HepG2 (cell line): Measurements from ENCODE around the gene PLEKHG2. TPM values are rescaled to one million over a fixed set of nuclear protein-coding genes. Genes with fewer than 3 reads are reported as not detected.

Experiments used
- CBX2 ChIP-seq, 2 experiments: fragments of 200-600 bp in 1 of 2; sonication (generic); formaldehyde crosslinking in 1 of 2; IDR thresholded peaks; 2 replicates each; pipeline versions ENCODE4 v1.7.0 to v1.8.1; 2018 to 2022; ENCODE audit warnings: low read depth in 2 of 2, low read length in 1 of 2, mild to moderate bottlenecking in 1 of 2, missing genetic modification reagents in 1 of 2
- FOXK2 ChIP-seq: fragments of 450-650 bp; IDR thresholded peaks from 2 replicates; pipeline ENCODE4 v1.6.1; 2016
- HIVEP1 ChIP-seq: sonication (generic); formaldehyde crosslinking; IDR thresholded peaks from 2 replicates; pipeline ENCODE4 v1.4.0; 2020; ENCODE audit warnings: mild to moderate bottlenecking, missing genetic modification reagents
- KDM1A ChIP-seq: IDR thresholded peaks from 2 replicates; pipeline ENCODE4 v1.6.1; 2016; ENCODE audit warnings: missing compliant biosample characterization
- KDM4B ChIP-seq: sonication (generic); formaldehyde crosslinking; IDR thresholded peaks from 2 replicates; pipeline ENCODE4 v1.4.0; 2020; ENCODE audit warnings: missing genetic modification reagents
- NR2F1 ChIP-seq, 2 experiments: fragments of 450-650 bp in 1 of 2; formaldehyde crosslinking in 1 of 2; IDR thresholded peaks; 2 replicates each; pipeline versions ENCODE4 v1.5.0 to v1.6.1; 2016 to 2020; ENCODE audit warnings: mild to moderate bottlenecking in 1 of 2, missing compliant biosample characterization in 1 of 2, missing genetic modification reagents in 1 of 2, moderate library complexity in 1 of 2
- PCBP1 ChIP-seq: fragments of 200-400 bp; formaldehyde crosslinking; IDR thresholded peaks from 2 replicates; pipeline ENCODE4 v1.6.1; 2017; ENCODE audit warnings: mild to moderate bottlenecking, low read depth, low read length, borderline replicate concordance
- SSRP1 ChIP-seq: IDR thresholded peaks from 2 replicates; pipeline ENCODE4 v1.6.1; 2016; ENCODE audit warnings: control low read depth
- ZEB1 ChIP-seq: IDR thresholded peaks from 2 replicates; pipeline ENCODE4 v1.6.1; 2012; ENCODE audit warnings: mild to moderate bottlenecking, low read depth, inconsistent platforms; ENCODE audit not compliant: insufficient replicate concordance
- ZNF510 ChIP-seq: sonication (generic); formaldehyde crosslinking; IDR thresholded peaks from 2 replicates; pipeline ENCODE4 v1.4.0; 2020; ENCODE audit warnings: low read depth, mild to moderate bottlenecking, missing genetic modification reagents
- ZNF562 ChIP-seq: sonication (generic); formaldehyde crosslinking; IDR thresholded peaks from 2 replicates; pipeline ENCODE4 v1.8.0; 2022; ENCODE audit warnings: missing genetic modification reagents, borderline replicate concordance
- polyA plus RNA-seq, 8 experiments: library from polyadenylated mRNA; depleted of rRNA in 3 of 8; stranded (reverse) in 7 of 8; unstranded in 1 of 8; fragments of >200 nt; fragmentation: Illumina TruSeq in 4 of 8; extraction: Trizol in 4 of 8; gene quantifications; 2 replicates each; pipeline versions ENCODE4 v1.2.1 to v1.2.3, GENCODE V29; 2011 to 2016; ENCODE audit warnings: low read depth in 4 of 8, missing spikeins in 1 of 8, mixed read lengths in 1 of 8; ENCODE audit not compliant: insufficient read depth in 1 of 8
- total RNA-seq, 5 experiments: library from RNA; depleted of rRNA; stranded (reverse); fragments of >200 nt; fragmentation: Illumina TruSeq; extraction: Trizol; gene quantifications; 2 replicates each; pipeline ENCODE4 v1.2.3, GENCODE V29; 2016; ENCODE audit warnings: low read depth in 1 of 5
- TF ChIP-seq, protein P1 (sequence below): sonication (generic); formaldehyde crosslinking; IDR thresholded peaks from 2 replicates; pipeline ENCODE4 v1.5.0; 2020; ENCODE audit warnings: missing genetic modification reagents
- TF ChIP-seq, protein P2 (sequence below): sonication (generic); formaldehyde crosslinking; IDR thresholded peaks from 2 replicates; pipeline ENCODE4 v1.8.1; 2023; ENCODE audit warnings: mild to moderate bottlenecking, missing genetic modification reagents
- TF ChIP-seq, protein P3 (sequence below): sonication (generic); formaldehyde crosslinking; IDR thresholded peaks from 2 replicates; pipeline ENCODE4 v1.4.0; 2020; ENCODE audit warnings: mild to moderate bottlenecking, missing genetic modification reagents
- TF ChIP-seq, protein P4 (sequence below): sonication (generic); formaldehyde crosslinking; IDR thresholded peaks from 2 replicates; pipeline ENCODE4 v1.5.0; 2020; ENCODE audit warnings: mild to moderate bottlenecking, missing genetic modification reagents, borderline replicate concordance

The PLEKHG2 gene
- total and polyA plus RNA-seq, 2 of the 13 experiments (the other 11 are each of a cell fraction or from before 2014, with no cell fraction given): 3.6 to 6.8 TPM

DNA sequence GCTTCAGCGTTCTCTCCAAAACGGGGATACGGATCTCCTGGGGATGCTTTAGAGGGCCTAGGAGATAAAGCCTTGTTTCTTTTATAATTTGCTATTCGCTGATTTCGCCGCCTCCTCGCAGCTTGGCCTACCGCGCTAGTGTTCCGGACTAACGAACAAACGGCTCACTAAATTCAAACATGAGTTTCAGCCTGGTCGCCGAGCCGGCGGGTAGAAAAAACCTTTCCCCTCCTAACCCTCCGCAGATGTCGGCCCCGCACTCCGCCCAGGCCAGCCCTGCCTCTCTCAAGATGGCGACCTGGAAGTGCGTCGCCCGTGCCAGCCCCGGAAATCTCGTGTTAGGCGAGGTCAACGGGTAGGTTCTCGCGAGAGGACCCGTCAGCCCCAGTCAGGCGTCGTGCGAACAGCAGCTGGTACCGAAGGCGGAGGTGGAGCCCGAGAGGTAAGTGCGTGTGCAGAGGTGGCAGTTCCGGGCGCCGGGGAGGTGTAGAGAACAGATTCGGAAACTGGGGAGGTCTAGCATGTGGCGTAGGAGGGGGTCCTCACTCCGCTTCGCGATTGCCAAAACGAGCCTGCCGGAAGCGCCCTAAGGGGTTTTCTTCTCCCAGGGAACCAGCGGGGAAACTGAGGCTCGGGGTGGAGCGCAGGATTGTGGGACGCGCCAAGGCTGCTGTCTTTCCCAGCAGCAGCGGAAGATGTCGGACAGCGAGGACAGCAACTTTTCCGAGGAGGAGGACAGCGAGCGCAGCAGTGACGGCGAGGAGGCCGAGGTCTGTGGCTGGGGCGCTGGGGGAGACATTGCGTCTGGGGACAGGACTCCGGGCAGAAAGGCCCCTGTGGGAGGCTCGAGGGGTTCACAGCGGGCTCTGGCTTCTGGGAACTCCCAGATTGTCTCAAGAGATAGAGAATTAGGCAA, 33.0 kb downstream of the PLEKHG2 start, which contains the start of gene SUPT5H (continued):
- TF ChIP-seq PCBP1 (peak; percentile 75; the same call in 1 of the 2 replicates), SSRP1 (CRISPR knock-in tag) (no peak), FOXK2 (peak; percentile 48; the same call in 1 of the 2 replicates), ZNF562 (CRISPR knock-in tag) (no peak), KDM1A (CRISPR knock-in tag) (no peak), HIVEP1 (peak; percentile 93), NR2F1 (CRISPR knock-in tag; IDR thresholded peaks at IDR 0.05) (no peak), ZNF510 (CRISPR knock-in tag) (no peak; the same call in 1 of the 2 replicates), ZEB1 (no peak), KDM4B (CRISPR knock-in tag) (peak; percentile 65; the same call in 1 of the 2 replicates), CBX2 (IDR thresholded peaks at IDR 0.05; ENCODE audit: low read depth, low read length) (no peak), CBX2 (CRISPR knock-in tag; IDR thresholded peaks at IDR 0.05; ENCODE audit: low read depth) (no peak)
- TF ChIP-seq, protein P1, sequence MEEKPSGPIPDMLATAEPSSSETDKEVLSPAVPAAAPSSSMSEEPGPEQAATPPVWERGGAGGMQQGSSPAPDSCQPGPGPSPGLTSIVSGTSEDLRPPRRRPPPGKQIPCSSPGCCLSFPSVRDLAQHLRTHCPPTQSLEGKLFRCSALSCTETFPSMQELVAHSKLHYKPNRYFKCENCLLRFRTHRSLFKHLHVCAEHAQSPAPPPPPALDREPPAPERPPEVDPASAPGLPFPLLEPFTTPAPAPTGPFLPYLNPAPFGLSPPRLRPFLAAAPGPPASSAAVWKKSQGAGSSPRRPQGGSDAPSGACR (CRISPR knock-in tag): no peak
- TF ChIP-seq, protein P2, sequence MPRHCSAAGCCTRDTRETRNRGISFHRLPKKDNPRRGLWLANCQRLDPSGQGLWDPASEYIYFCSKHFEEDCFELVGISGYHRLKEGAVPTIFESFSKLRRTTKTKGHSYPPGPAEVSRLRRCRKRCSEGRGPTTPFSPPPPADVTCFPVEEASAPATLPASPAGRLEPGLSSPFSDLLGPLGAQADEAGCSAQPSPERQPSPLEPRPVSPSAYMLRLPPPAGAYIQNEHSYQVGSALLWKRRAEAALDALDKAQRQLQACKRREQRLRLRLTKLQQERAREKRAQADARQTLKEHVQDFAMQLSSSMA (CRISPR knock-in tag): peak; percentile 100
- TF ChIP-seq, protein P3, sequence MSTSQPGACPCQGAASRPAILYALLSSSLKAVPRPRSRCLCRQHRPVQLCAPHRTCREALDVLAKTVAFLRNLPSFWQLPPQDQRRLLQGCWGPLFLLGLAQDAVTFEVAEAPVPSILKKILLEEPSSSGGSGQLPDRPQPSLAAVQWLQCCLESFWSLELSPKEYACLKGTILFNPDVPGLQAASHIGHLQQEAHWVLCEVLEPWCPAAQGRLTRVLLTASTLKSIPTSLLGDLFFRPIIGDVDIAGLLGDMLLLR (CRISPR knock-in tag): peak; percentile 79; the same call in 1 of the 2 replicates
- TF ChIP-seq, protein P4, sequence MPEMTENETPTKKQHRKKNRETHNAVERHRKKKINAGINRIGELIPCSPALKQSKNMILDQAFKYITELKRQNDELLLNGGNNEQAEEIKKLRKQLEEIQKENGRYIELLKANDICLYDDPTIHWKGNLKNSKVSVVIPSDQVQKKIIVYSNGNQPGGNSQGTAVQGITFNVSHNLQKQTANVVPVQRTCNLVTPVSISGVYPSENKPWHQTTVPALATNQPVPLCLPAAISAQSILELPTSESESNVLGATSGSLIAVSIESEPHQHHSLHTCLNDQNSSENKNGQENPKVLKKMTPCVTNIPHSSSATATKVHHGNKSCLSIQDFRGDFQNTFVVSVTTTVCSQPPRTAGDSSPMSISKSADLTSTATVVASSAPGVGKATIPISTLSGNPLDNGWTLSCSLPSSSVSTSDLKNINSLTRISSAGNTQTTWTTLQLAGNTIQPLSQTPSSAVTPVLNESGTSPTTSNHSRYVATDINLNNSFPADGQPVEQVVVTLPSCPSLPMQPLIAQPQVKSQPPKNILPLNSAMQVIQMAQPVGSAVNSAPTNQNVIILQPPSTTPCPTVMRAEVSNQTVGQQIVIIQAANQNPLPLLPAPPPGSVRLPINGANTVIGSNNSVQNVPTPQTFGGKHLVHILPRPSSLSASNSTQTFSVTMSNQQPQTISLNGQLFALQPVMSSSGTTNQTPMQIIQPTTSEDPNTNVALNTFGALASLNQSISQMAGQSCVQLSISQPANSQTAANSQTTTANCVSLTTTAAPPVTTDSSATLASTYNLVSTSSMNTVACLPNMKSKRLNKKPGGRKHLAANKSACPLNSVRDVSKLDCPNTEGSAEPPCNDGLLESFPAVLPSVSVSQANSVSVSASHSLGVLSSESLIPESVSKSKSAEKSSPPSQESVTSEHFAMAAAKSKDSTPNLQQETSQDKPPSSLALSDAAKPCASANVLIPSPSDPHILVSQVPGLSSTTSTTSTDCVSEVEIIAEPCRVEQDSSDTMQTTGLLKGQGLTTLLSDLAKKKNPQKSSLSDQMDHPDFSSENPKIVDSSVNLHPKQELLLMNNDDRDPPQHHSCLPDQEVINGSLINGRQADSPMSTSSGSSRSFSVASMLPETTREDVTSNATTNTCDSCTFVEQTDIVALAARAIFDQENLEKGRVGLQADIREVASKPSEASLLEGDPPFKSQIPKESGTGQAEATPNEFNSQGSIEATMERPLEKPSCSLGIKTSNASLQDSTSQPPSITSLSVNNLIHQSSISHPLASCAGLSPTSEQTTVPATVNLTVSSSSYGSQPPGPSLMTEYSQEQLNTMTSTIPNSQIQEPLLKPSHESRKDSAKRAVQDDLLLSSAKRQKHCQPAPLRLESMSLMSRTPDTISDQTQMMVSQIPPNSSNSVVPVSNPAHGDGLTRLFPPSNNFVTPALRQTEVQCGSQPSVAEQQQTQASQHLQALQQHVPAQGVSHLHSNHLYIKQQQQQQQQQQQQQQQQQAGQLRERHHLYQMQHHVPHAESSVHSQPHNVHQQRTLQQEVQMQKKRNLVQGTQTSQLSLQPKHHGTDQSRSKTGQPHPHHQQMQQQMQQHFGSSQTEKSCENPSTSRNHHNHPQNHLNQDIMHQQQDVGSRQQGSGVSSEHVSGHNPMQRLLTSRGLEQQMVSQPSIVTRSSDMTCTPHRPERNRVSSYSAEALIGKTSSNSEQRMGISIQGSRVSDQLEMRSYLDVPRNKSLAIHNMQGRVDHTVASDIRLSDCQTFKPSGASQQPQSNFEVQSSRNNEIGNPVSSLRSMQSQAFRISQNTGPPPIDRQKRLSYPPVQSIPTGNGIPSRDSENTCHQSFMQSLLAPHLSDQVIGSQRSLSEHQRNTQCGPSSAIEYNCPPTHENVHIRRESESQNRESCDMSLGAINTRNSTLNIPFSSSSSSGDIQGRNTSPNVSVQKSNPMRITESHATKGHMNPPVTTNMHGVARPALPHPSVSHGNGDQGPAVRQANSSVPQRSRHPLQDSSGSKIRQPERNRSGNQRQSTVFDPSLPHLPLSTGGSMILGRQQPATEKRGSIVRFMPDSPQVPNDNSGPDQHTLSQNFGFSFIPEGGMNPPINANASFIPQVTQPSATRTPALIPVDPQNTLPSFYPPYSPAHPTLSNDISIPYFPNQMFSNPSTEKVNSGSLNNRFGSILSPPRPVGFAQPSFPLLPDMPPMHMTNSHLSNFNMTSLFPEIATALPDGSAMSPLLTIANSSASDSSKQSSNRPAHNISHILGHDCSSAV (CRISPR knock-in tag): no peak
